Calu3 (cell line): ENCODE measurements around the gene LRTM2. TPM values are rescaled to one million over a fixed set of nuclear protein-coding genes. Genes with fewer than 3 reads are reported as not detected.

Experiments
- BruUV-seq: library from RNA; stranded (reverse); fragments of 400-500 nt; replicated peaks from 2 replicates; lab custom pipeline; 2021; lab: Mats Ljungman, UMichigan
- CTCF ChIA-PET: fragments of 300-600 bp; sonication (Branson Sonifier 250); formaldehyde crosslinking; loops from one replicate; lab custom pipeline; 2022; ENCODE audit warnings: antibody characterized with exemption; lab: Charles Lee
- DNase-seq: peaks from one replicate; pipeline ENCODE4 v3.0.0; 2022
- H3K27ac Mint-ChIP-seq: one replicate; pipeline ENCODE4 v1.8.0; 2022; ENCODE audit warnings: mixed read lengths; ENCODE audit not compliant: unreplicated experiment
- H3K27me3 Mint-ChIP-seq: one replicate; pipeline ENCODE4 v1.8.0; 2022; ENCODE audit warnings: mixed read lengths; ENCODE audit not compliant: unreplicated experiment
- H3K36me3 Mint-ChIP-seq: one replicate; pipeline ENCODE4 v1.8.0; 2022; ENCODE audit warnings: mild to moderate bottlenecking, moderate library complexity, mixed read lengths; ENCODE audit not compliant: insufficient read depth, unreplicated experiment
- H3K4me1 Mint-ChIP-seq: one replicate; pipeline ENCODE4 v1.8.0; 2022; ENCODE audit warnings: mild to moderate bottlenecking, low read depth, mixed read lengths; ENCODE audit not compliant: unreplicated experiment
- H3K4me3 Mint-ChIP-seq: one replicate; pipeline ENCODE4 v1.8.0; 2022; ENCODE audit warnings: mild to moderate bottlenecking, low read depth, moderate library complexity, mixed read lengths; ENCODE audit not compliant: unreplicated experiment
- H3K9me3 Mint-ChIP-seq: one replicate; pipeline ENCODE4 v1.8.0; 2022; ENCODE audit warnings: low read depth, mixed read lengths; ENCODE audit not compliant: unreplicated experiment
- CTCF ChIP-seq: fragments of 200-600 bp; IDR thresholded peaks from one replicate; pipeline ENCODE4 v1.8.0; 2022; ENCODE audit warnings: antibody characterized with exemption; ENCODE audit not compliant: unreplicated experiment
- intact Hi-C: fragments of 100-400 bp; cut with micrococcal nuclease; formaldehyde crosslinking; loops from one replicate; pipeline ENCODE4 v1.10.0; 2022; ENCODE audit not compliant: unreplicated experiment
- total RNA-seq: library from RNA; stranded (reverse); gene quantifications from 2 replicates; pipeline ENCODE4 v1.2.3, GENCODE V29; 2022

LRTM2 gene
- total RNA-seq, 1 experiment from 2014 or later: not detected

GRCh38 chr12:1851151-1851701 is 30.9 kb downstream of the LRTM2 start:
- H3K27me3 Mint-ChIP-seq: peaks cover 88% of the 10 kb centered on the region

GRCh38 chr12:1852076-1852475 is 31.7 kb downstream of the LRTM2 start:
- no peak for DNase-seq
- H3K27me3 Mint-ChIP-seq: peaks cover 88% of the 10 kb centered on the region
- no TSS peak for BruUV-seq
- intact Hi-C loops: no loop called here
- H3K4me3 Mint-ChIP-seq: no peak overlapping the region
- TF ChIP-seq CTCF: no peak
- H3K9me3 Mint-ChIP-seq: no peaks in the 10 kb centered on the region
- H3K27ac Mint-ChIP-seq: no peak overlapping the region
- no peaks in the 10 kb centered on the region for H3K4me1 Mint-ChIP-seq
- CTCF ChIA-PET: no interaction called here
- H3K36me3 Mint-ChIP-seq: no peaks in the 10 kb centered on the region

More at GRCh38 chr12:1851151-1851701, 30.9 kb downstream of the LRTM2 start:
- CTCF ChIA-PET: no interaction called here
- DNase-seq: no peak
- no peak for TF ChIP-seq CTCF
- Mint-ChIP-seq H3K27ac (no peak overlapping the region), H3K9me3 (no peaks in the 10 kb centered on the region), H3K4me3 (no peak overlapping the region), H3K4me1 (no peaks in the 10 kb centered on the region), H3K36me3 (no peaks in the 10 kb centered on the region)
- intact Hi-C loops: no loop called here
- no TSS peak for BruUV-seq

- Mint-ChIP-seq H3K27ac (no peak overlapping the region), H3K4me3 (no peak overlapping the region), H3K4me1 (no peaks in the 10 kb centered on the region), H3K27me3 (peaks cover 88% of the 10 kb centered on the region), H3K36me3 (no peaks in the 10 kb centered on the region), H3K9me3 (no peaks in the 10 kb centered on the region)
- DNase-seq: no peak
- TF ChIP-seq CTCF: no peak
- BruUV-seq: no TSS peak
- CTCF ChIA-PET: no interaction called here
- intact Hi-C loops: no loop called here
Measured at GRCh38 chr12:1853716-1854115, 33.4 kb downstream of the LRTM2 start.

- no peak for DNase-seq
- Mint-ChIP-seq H3K4me1 (no peaks in the 10 kb centered on the region), H3K4me3 (no peak overlapping the region), H3K9me3 (no peaks in the 10 kb centered on the region), H3K36me3 (no peaks in the 10 kb centered on the region), H3K27me3 (peaks cover 89% of the 10 kb centered on the region), H3K27ac (no peak overlapping the region)
- no TSS peak for BruUV-seq
- CTCF ChIA-PET: no interaction called here
- intact Hi-C loops: no loop called here
- no peak for TF ChIP-seq CTCF
Measured at GRCh38 chr12:1855241-1855640, 34.9 kb downstream of the LRTM2 start.
